OCI-LY7 (cell line): ENCODE data around the gene HS2ST1.

Source experiments
- EZH2phosphoT487 ChIP-seq: fragments of 200-600 bp; sonication (generic); IDR thresholded peaks from 2 replicates; pipeline ENCODE4 v1.6.1; 2018; ENCODE audit warnings: low read depth, borderline replicate concordance, mild to moderate bottlenecking, mixed run types, antibody characterized with exemption, low read length, moderate library complexity, mixed read lengths
- TF ChIP-seq, protein P1 (sequence below): fragments of 200-600 bp; sonication (generic); conservative IDR thresholded peaks from 2 replicates; pipeline ENCODE4 v1.5.1; 2014; ENCODE audit warnings: mild to moderate bottlenecking, antibody characterized with exemption, low read length, moderate library complexity, mixed read lengths

- TF ChIP-seq, protein P1, sequence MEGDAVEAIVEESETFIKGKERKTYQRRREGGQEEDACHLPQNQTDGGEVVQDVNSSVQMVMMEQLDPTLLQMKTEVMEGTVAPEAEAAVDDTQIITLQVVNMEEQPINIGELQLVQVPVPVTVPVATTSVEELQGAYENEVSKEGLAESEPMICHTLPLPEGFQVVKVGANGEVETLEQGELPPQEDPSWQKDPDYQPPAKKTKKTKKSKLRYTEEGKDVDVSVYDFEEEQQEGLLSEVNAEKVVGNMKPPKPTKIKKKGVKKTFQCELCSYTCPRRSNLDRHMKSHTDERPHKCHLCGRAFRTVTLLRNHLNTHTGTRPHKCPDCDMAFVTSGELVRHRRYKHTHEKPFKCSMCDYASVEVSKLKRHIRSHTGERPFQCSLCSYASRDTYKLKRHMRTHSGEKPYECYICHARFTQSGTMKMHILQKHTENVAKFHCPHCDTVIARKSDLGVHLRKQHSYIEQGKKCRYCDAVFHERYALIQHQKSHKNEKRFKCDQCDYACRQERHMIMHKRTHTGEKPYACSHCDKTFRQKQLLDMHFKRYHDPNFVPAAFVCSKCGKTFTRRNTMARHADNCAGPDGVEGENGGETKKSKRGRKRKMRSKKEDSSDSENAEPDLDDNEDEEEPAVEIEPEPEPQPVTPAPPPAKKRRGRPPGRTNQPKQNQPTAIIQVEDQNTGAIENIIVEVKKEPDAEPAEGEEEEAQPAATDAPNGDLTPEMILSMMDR: no peak
- TF ChIP-seq EZH2phosphoT487: no peak
Measured at GRCh38 chr1:87074001-87074795, 159.8 kb downstream of the HS2ST1 start.
